Endothelial cell of umbilical vein (primary cell): Measurements from ENCODE around the gene EEF1AKMT2. TPM values are rescaled to one million over a fixed set of nuclear protein-coding genes. Genes with fewer than 3 reads are reported as not detected.

Experiments used
- BruUV-seq: library from RNA; stranded (reverse); fragments of 400-500 nt; replicated peaks from 2 replicates; lab custom pipeline; 2021; lab: Mats Ljungman, UMichigan
- CTCF ChIA-PET: fragments of 300-600, 350-600 bp; sonication (Branson Sonifier 250); formaldehyde crosslinking; loops from one replicate; lab custom pipeline; 2021; ENCODE audit warnings: antibody characterized with exemption, inconsistent platforms; lab: Charles Lee
- POLR2A ChIA-PET: fragments of 300-600, 350-600 bp; sonication (Branson Sonifier 250); formaldehyde crosslinking; loops from one replicate; lab custom pipeline; 2021; ENCODE audit warnings: antibody characterized with exemption, inconsistent platforms; lab: Charles Lee
- DNase-seq: peaks from one replicate; pipeline ENCODE4 v3.0.0-alpha.2; 2011; ENCODE audit warnings: low read depth, low spot score
- FAIRE-seq: peaks from 2 replicates; lab custom pipeline; 2011; peaks lifted over from hg19 to GRCh38; lab: Jason Lieb, UNC
- H2AFZ ChIP-seq: 2 replicates; pipeline ENCODE4 v1.6.0; 2012; ENCODE audit warnings: low read depth, low read length, control low read depth, inconsistent platforms
- H3K27ac ChIP-seq: 2 replicates; pipeline ENCODE4 v1.5.1; 2011; ENCODE audit warnings: low read depth, mild to moderate bottlenecking, control low read depth, low read length, moderate library complexity; ENCODE audit not compliant: insufficient read depth
- H3K27me3 ChIP-seq, 2 experiments: 2 replicates each; pipeline versions ENCODE4 v1.6.0 to v1.6.1; 2011; ENCODE audit warnings: low read length in 2 of 2, mixed read lengths in 1 of 2; ENCODE audit not compliant: control insufficient read depth in 2 of 2, insufficient read depth in 2 of 2
- H3K36me3 ChIP-seq, 2 experiments: 2 replicates in 1 of 2; 3 replicates in 1 of 2; pipeline ENCODE4 v1.5.1; 2011; ENCODE audit warnings: low read length in 2 of 2, mild to moderate bottlenecking in 1 of 2, moderate library complexity in 1 of 2; ENCODE audit not compliant: control insufficient read depth in 2 of 2, insufficient read depth in 2 of 2; ENCODE audit errors: extremely low read depth in 1 of 2
- H3K4me1 ChIP-seq: 3 replicates; pipeline ENCODE4 v1.5.1; 2011; ENCODE audit warnings: mild to moderate bottlenecking, low read length; ENCODE audit not compliant: control insufficient read depth, insufficient read depth; ENCODE audit errors: extremely low read depth
- H3K4me2 ChIP-seq: 2 replicates; pipeline ENCODE4 v1.6.1; 2011; ENCODE audit warnings: low read length, control low read depth, mixed read lengths; ENCODE audit not compliant: insufficient read depth
- H3K4me3 ChIP-seq, 3 experiments: fragments of 200-600 bp in 1 of 3; sonication (generic), shearing (Covaris generic) in 1 of 3; replicated peaks in 1 of 3; 2 replicates each; pipeline ENCODE4 v1.5.1; 2011 to 2016; ENCODE audit warnings: control low read depth in 3 of 3, low read length in 3 of 3, mild to moderate bottlenecking in 2 of 3, inconsistent platforms in 1 of 3, low read depth in 1 of 3, moderate library complexity in 1 of 3; ENCODE audit not compliant: insufficient read depth in 1 of 3
- H3K79me2 ChIP-seq: 2 replicates; pipeline ENCODE4 v1.6.0; 2012; ENCODE audit warnings: low read length, inconsistent platforms; ENCODE audit not compliant: control insufficient read depth, insufficient read depth
- H3K9ac ChIP-seq: replicated peaks from 2 replicates; pipeline ENCODE3; 2011; ENCODE audit warnings: low read length, control low read depth; ENCODE audit not compliant: insufficient read depth; ENCODE audit errors: extremely low read depth
- H3K9me1 ChIP-seq: replicated peaks from 3 replicates; pipeline ENCODE4 v1.6.0; 2011; ENCODE audit warnings: mild to moderate bottlenecking, low read length; ENCODE audit not compliant: control insufficient read depth, insufficient read depth; ENCODE audit errors: extremely low read depth
- H3K9me3 ChIP-seq: replicated peaks from 2 replicates; pipeline ENCODE4 v1.5.1; 2012; ENCODE audit warnings: low read length, inconsistent platforms; ENCODE audit not compliant: control insufficient read depth, insufficient read depth
- H4K20me1 ChIP-seq: replicated peaks from 2 replicates; pipeline ENCODE3; 2011; ENCODE audit warnings: mild to moderate bottlenecking, low read length; ENCODE audit not compliant: control insufficient read depth, insufficient read depth; ENCODE audit errors: extremely low read depth
- CTCF ChIP-seq, 2 donors: IDR thresholded peaks; 1 replicate in 1 of 2; 2 replicates in 1 of 2; pipeline ENCODE4 v1.5.1; 2011; ENCODE audit warnings: low read length in 2 of 2, mild to moderate bottlenecking in 2 of 2, moderate library complexity in 2 of 2, control low read depth in 1 of 2, inconsistent platforms in 1 of 2, low read depth in 1 of 2; ENCODE audit not compliant: insufficient read depth in 1 of 2; ENCODE audit errors: extremely low read depth in 1 of 2
- EZH2 ChIP-seq: IDR thresholded peaks from 2 replicates; pipeline ENCODE4 v1.6.1; 2012; ENCODE audit warnings: borderline replicate concordance, low read depth, mild to moderate bottlenecking, moderate library complexity, low read length, inconsistent platforms; ENCODE audit not compliant: severe bottlenecking
- FOS ChIP-seq: IDR thresholded peaks from 2 replicates; pipeline ENCODE4 v1.6.1; 2011; ENCODE audit warnings: mild to moderate bottlenecking, low read length, moderate library complexity, borderline replicate concordance; ENCODE audit not compliant: insufficient read depth
- GATA2 ChIP-seq: IDR thresholded peaks from 2 replicates; pipeline ENCODE4 v1.7.0; 2011; ENCODE audit warnings: low read depth, mild to moderate bottlenecking, moderate library complexity, mixed read lengths, low read length; ENCODE audit not compliant: insufficient read length, insufficient read depth
- JUN ChIP-seq: IDR thresholded peaks from 2 replicates; pipeline ENCODE4 v1.6.1; 2011; ENCODE audit warnings: borderline replicate concordance, low read depth; ENCODE audit not compliant: insufficient read length, insufficient read depth
- MAX ChIP-seq: IDR thresholded peaks from 2 replicates; pipeline ENCODE4 v1.6.1; 2011; ENCODE audit not compliant: insufficient read depth, insufficient read length
- MYC ChIP-seq: IDR thresholded peaks from one replicate; pipeline ENCODE4 v1.6.1; 2011; ENCODE audit warnings: mild to moderate bottlenecking, low read depth, low read length
- POLR2A ChIP-seq: IDR thresholded peaks from 2 replicates; pipeline ENCODE4 v1.6.1; 2012; ENCODE audit warnings: low read depth, mild to moderate bottlenecking, control low read depth, low read length
- POLR2AphosphoS5 ChIP-seq: IDR thresholded peaks from 2 replicates; pipeline ENCODE4 v1.6.1; 2012; ENCODE audit warnings: low read depth, mild to moderate bottlenecking, control low read depth, low read length, moderate library complexity; ENCODE audit not compliant: insufficient read depth
- dilution Hi-C: fragments of 300-500 bp; cut with MboI; formaldehyde crosslinking; loops from one replicate; pipeline ENCODE4 v1.15.0; 2019; ENCODE audit warnings: low sequenced_read_pairs; ENCODE audit not compliant: extremely low pct_ligation_motif_present
- intact Hi-C: fragments of 100-400 bp; cut with micrococcal nuclease; formaldehyde crosslinking; loops from one replicate; pipeline ENCODE4 v1.10.0; 2022
- polyA plus RNA-seq, 4 experiments: library from polyadenylated mRNA; depleted of rRNA in 3 of 4; stranded (reverse) in 3 of 4; unstranded in 1 of 4; fragments of >200 nt; gene quantifications; 2 replicates each; pipeline versions ENCODE4 v1.2.1 to v1.2.3, GENCODE V29; 2011 to 2012; ENCODE audit warnings: missing spikeins in 1 of 4
- total RNA-seq: library from RNA; stranded (reverse); gene quantifications from 2 replicates; pipeline ENCODE4 v1.2.3, GENCODE V29; 2021

The EEF1AKMT2 gene
- total and polyA plus RNA-seq, 2 donors (not counting 3 experiments of a cell fraction or from before 2014, with no cell fraction given) = 8.5 to 21.3 TPM

GRCh38 chr10:124754227-124754626, 37.5 kb downstream of the EEF1AKMT2 start:
- no peak for FAIRE-seq
- POLR2A ChIA-PET = no interaction called here
- no peak overlapping the region for H3K27ac ChIP-seq
- H3K4me3 ChIP-seq = no peak overlapping the region
- dilution Hi-C loops (no loop called here), intact Hi-C loops (no loop called here)
- H3K27me3 ChIP-seq = no peaks in the 10 kb centered on the region
- H3K9me1 ChIP-seq = no peaks in the 10 kb centered on the region
- no TSS peak for BruUV-seq
- no peaks in the 10 kb centered on the region for H3K79me2 ChIP-seq
- TF ChIP-seq CTCF (IDR thresholded peaks at IDR 0.05; ENCODE audit: extremely low read depth in 1 of 2, insufficient read depth in 1 of 2, low read depth in 1 of 2, low read length in 2 of 2) = no peak
- TF ChIP-seq MAX = no peak
- TF ChIP-seq GATA2 = no peak
- TF ChIP-seq POLR2AphosphoS5 = no peak
- no peak for TF ChIP-seq JUN
- no peak for TF ChIP-seq MYC
- no peak for TF ChIP-seq POLR2A
- TF ChIP-seq FOS = no peak
- no peak for TF ChIP-seq EZH2
- no peak overlapping the region for H3K4me2 ChIP-seq
- DNase-seq = no peak
- H3K4me1 ChIP-seq = no peaks in the 10 kb centered on the region
- H3K9ac ChIP-seq = no peak overlapping the region
- H2AFZ ChIP-seq = no peak overlapping the region
- CTCF ChIA-PET = interaction anchor here (1.0 to 3.0 kb wide), 3 partner anchors 9 to 13 kb away, joined by 3 to 18 read pairs (median 4); no protein-coding TSS in a partner anchor
- H3K36me3 ChIP-seq = no peaks in the 10 kb centered on the region
- H4K20me1 ChIP-seq = no peaks in the 10 kb centered on the region
- H3K9me3 ChIP-seq = no peaks in the 10 kb centered on the region
